Kidney epithelial cell (primary cell): ENCODE data around the gene OSCAR. TPM values are rescaled to one million over a fixed set of nuclear protein-coding genes. Genes with fewer than 3 reads are reported as not detected.

Experiments used
- DNase-seq: peaks from one replicate; pipeline ENCODE4 v3.0.0-alpha.2; 2010; ENCODE audit warnings: low read depth
- H3K27me3 ChIP-seq: 2 replicates; pipeline ENCODE4 v1.6.0; 2011; ENCODE audit warnings: low read length; ENCODE audit not compliant: control insufficient read depth, insufficient read depth
- H3K36me3 ChIP-seq: 2 replicates; pipeline ENCODE4 v1.5.1; 2011; ENCODE audit warnings: low read length; ENCODE audit not compliant: control insufficient read depth, insufficient read depth
- H3K4me3 ChIP-seq: 2 replicates; pipeline ENCODE4 v1.5.1; 2011; ENCODE audit warnings: low read depth, mild to moderate bottlenecking, control low read depth, low read length
- CTCF ChIP-seq: IDR thresholded peaks from 2 replicates; pipeline ENCODE4 v1.5.1; 2011; ENCODE audit warnings: mild to moderate bottlenecking, moderate library complexity, low read length, control low read depth, inconsistent platforms; ENCODE audit not compliant: insufficient read depth, poor library complexity, severe bottlenecking
- total RNA-seq: library from RNA; depleted of rRNA; stranded (reverse); fragments of >200 nt; gene quantifications from 2 replicates; pipeline ENCODE4 v1.2.3, GENCODE V29; 2015

Gene OSCAR
- total RNA-seq, 1 donor from 2014 or later: 22.9 TPM

- DNase-seq: no peak
- H3K27me3 ChIP-seq: no peaks in the 10 kb centered on the region
- no peaks in the 10 kb centered on the region for H3K36me3 ChIP-seq
- no peak overlapping the region for H3K4me3 ChIP-seq
- TF ChIP-seq CTCF: no peak
Measured at GRCh38 chr19:54047616-54048015, 53.0 kb downstream of the OSCAR start.

- no peak for TF ChIP-seq CTCF
- Histone ChIP-seq H3K36me3 (no peaks in the 10 kb centered on the region), H3K27me3 (no peaks in the 10 kb centered on the region), H3K4me3 (no peak overlapping the region)
- no peak for DNase-seq
Measured at GRCh38 chr19:54045771-54046170, 54.8 kb downstream of the OSCAR start.

Other genes starting within 250 kb of the OSCAR start
- 54.0 and 70.0 TPM in 2 replicates for gene MYADM, start 232.9 kb downstream of the OSCAR start, total RNA-seq
- gene PRKCG, start 218.6 kb downstream of the OSCAR start, total RNA-seq: 0.13 TPM in 1 of 2 replicates, not detected in the other
- gene CACNG7, start 191.5 kb downstream of the OSCAR start, total RNA-seq: not detected in 2 replicates
- gene CACNG8, start 137.9 kb downstream of the OSCAR start, total RNA-seq: under 0.01 TPM in 1 of 2 replicates, not detected in the other
- not detected in 2 replicates for gene CACNG6, start 109.2 kb downstream of the OSCAR start, total RNA-seq
- not detected in 2 replicates for gene VSTM1, start 36.9 kb downstream of the OSCAR start, total RNA-seq
- not detected in 2 replicates for gene TARM1, start 19.4 kb downstream of the OSCAR start, total RNA-seq
- 31.8 and 39.4 TPM in 2 replicates for gene NDUFA3, start 2.1 kb upstream of the OSCAR start, total RNA-seq
- gene TFPT, start 14.9 kb upstream of the OSCAR start, total RNA-seq: 28.2 and 31.0 TPM in 2 replicates
- 56.8 and 68.3 TPM in 2 replicates for gene PRPF31, start 15.0 kb upstream of the OSCAR start, total RNA-seq
- gene CNOT3, start 37.0 kb upstream of the OSCAR start, total RNA-seq: 17.2 and 20.7 TPM in 2 replicates
- gene LENG1, start 58.9 kb upstream of the OSCAR start, total RNA-seq: 7.5 and 11.9 TPM in 2 replicates
- gene TMC4, start 72.4 kb upstream of the OSCAR start, total RNA-seq: 22.0 and 33.9 TPM in 2 replicates
- gene MBOAT7, start 88.8 kb upstream of the OSCAR start, total RNA-seq: 107 and 111 TPM in 2 replicates
- gene TSEN34, start 90.5 kb upstream of the OSCAR start, total RNA-seq: 108 and 146 TPM in 2 replicates
- gene RPS9, start 100.1 kb upstream of the OSCAR start, total RNA-seq: 2,500 and 2,976 TPM in 2 replicates
- gene LILRB3, start 122.2 kb upstream of the OSCAR start, total RNA-seq: 0.50 TPM in 1 of 2 replicates, not detected in the other
- not detected in 2 replicates for gene LILRA6, start 142.0 kb upstream of the OSCAR start, total RNA-seq
- 0.04 TPM in 1 of 2 replicates, not detected in the other for gene LILRB5, start 156.5 kb upstream of the OSCAR start, total RNA-seq
- gene LILRB2, start 180.3 kb upstream of the OSCAR start, total RNA-seq: not detected in 2 replicates
- gene LILRA5, start 212.4 kb upstream of the OSCAR start, total RNA-seq: 1.9 TPM in 1 of 2 replicates, not detected in the other
- not detected in 2 replicates for gene LILRA4, start 238.4 kb upstream of the OSCAR start, total RNA-seq